Frontal cortex (tissue), 4 donors: ENCODE results near the gene MYO1A. TPM values are rescaled to one million over a fixed set of nuclear protein-coding genes. Genes with fewer than 3 reads are reported as not detected.
A peak's percentile ranks its signal among the peaks of the same experiment; 100 is the strongest.

Source experiments
- DNase-seq, 2 donors: peaks; one replicate each; pipeline ENCODE4 v3.0.0; 2012; ENCODE audit warnings: low spot score in 2 of 2
- FAIRE-seq: peaks from 2 replicates; lab custom pipeline; 2012; peaks lifted over from hg19 to GRCh38; lab: Jason Lieb, UNC
- total RNA-seq: library from RNA; depleted of rRNA; stranded (reverse); fragments of >200 nt; gene quantifications from one replicate; pipeline ENCODE4 v1.2.3, GENCODE V29; 2014
- donor health status: control.
- donor health status: control.
- donor health status: control.

Gene MYO1A
- not detected for total RNA-seq

- FAIRE-seq: no peak
Measured at GRCh38 chr12:57049890-57050289, at the start of gene MYO1A. Gene MYO1A, minus strand, starts transcription at chr12:57050129. Its CDS starts 1,806 bp downstream, at chr12:57048323.

GRCh38 chr12:57099047-57099714, 49.3 kb upstream of the MYO1A start:
- DNase-seq (no peak), FAIRE-seq (no peak)

More at GRCh38 chr12:57049890-57050289, at the start of gene MYO1A:
- no peak for DNase-seq

DNA sequence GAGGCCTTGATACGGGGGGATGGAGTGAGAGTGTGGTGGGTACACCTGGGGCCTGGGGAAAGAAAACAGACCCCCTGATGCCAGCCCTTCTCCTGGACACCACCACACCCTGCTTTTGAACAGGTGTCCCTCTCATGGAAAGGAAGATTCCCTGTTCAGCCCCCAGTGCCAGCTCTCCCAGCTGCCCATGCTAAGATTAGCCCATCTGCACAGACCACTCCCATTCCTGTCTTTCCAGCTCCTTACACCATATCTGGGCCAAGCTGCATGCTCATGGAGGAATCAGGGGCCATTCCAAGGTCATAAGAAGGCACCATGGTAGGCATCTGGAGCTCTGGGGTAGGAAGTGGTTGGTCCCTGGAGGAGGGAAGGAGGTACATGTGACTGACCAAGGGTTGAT, 48.6 kb upstream of the MYO1A start:
- DNase-seq: no peak
- FAIRE-seq: no peak

- no peak for DNase-seq
- FAIRE-seq: no peak
Measured at GRCh38 chr12:57097554-57097835, 47.6 kb upstream of the MYO1A start.

GRCh38 chr12:57096748-57097553, 47.0 kb upstream of the MYO1A start:
- no peak for DNase-seq
- FAIRE-seq: no peak

GRCh38 chr12:57096099-57096572, 46.2 kb upstream of the MYO1A start:
- peak in 1 of 2 donors; percentile 22 for DNase-seq
- no peak for FAIRE-seq

- DNase-seq: peak in 1 of 2 donors; percentile 11
- FAIRE-seq: no peak
Measured at GRCh38 chr12:57095440-57095839, 45.5 kb upstream of the MYO1A start.

- DNase-seq: peak in 1 of 2 donors; percentile 6
- FAIRE-seq: no peak
Measured at GRCh38 chr12:57094208-57095160, 44.6 kb upstream of the MYO1A start.

DNA sequence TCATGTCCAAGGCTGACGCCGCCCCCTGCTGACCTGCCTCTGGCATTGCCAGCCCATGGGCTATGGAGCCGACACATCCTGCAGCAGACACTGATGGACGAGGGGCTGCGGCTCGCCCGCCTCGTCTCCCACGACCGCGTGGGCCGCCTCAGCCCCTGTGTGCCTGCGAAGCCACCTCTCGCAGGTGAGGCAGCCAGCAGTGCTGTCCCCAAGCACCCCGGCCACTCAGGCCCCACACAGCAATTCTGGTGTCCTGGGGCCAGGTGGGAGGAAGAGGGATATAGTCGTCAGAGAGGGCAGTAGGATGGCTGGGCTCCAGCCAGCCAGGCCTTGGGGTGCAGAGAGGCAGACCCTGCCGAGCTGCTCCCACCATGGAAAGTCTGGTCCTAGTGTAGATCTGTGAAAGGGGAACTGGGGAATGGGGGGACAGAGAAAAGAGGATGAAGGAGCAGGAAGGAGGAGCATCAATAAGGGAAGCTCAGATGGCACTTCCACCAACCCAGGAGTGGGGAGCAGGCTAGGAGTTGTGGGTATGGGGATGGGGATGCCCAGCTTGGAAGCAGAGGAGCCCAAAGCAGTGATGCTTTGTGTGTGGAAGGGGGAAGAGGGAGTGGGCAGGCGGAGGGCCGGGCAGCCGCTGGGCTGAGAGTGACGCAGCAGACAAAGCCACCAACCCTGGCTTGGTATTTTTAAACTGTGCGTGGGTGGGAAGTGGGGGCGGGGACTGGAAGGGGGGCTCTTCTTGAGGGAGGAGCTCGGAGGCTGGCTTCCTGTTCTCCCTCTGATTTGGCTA, 43.7 kb upstream of the MYO1A start:
- peak in 1 of 2 donors; percentile 77 for DNase-seq
- no peak for FAIRE-seq

DNA sequence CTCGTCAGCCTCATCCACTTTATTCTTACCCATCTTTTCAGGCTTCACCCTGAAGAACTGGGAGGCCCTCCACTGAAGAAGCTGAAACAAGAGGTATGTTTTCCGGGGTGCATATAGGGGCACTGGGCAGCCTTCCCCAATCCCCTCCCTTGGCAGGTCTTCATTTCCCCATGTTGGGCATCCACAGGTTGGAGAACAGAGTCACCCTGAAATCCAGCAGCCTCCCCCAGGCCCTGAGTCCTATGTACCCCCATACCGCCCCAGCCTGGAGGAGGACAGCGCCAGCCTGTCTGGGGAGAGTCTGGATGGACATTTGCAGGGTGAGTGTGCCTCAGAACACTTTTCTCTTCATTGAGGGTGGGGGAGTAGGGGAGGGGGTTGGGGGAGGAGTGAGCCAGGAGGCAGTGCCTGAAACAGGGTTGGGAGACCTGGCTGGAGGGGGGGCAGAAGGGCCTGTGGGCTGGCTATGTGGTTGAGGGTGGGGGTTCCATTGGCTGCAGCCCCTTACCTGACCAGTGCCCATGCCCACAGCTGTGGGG, 43.0 kb upstream of the MYO1A start:
- DNase-seq: no peak
- no peak for FAIRE-seq

GRCh38 chr12:57092529-57092862, 42.6 kb upstream of the MYO1A start:
- DNase-seq (peak in 1 of 2 donors; percentile 7), FAIRE-seq (no peak)

DNA sequence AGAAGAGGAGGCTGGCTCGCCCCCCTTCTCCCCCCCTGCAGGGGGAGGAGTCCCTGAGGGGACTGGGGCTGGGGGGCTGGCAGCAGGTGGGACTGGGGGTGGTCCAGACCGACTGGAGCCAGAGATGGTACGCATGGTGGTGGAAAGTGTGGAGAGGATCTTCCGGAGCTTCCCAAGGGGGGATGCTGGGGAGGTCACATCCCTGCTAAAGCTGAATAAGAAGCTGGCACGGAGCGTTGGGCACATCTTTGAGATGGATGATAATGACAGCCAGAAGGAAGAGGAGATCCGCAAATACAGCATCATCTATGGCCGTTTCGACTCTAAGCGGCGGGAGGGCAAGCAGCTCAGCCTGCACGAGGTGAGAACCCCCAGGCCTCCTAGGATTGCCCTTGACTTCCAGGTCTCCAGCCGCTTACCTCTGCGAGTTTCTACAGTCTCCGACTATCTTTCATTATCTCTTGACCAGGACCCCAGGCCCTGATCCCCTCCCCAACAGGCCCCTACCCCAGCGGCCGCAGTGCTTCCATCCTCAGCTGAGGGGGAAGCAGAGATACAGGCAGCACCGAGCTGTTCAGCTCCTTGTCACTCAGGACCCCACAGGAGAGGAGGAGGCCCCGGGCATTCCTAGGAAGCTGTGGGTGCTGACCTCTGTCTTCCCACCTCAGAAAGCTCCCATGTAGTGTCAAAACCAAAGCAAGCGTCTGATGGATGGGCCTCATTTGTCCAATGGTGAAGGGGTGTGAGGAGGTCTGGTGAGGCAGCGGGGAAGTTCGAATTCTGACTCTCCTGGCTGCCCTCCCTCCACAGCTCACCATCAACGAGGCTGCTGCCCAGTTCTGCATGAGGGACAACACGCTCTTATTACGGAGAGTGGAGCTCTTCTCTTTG, 42.0 kb upstream of the MYO1A start:
- DNase-seq: peak in 1 of 2 donors; percentile 3
- no peak for FAIRE-seq

GRCh38 chr12:57090924-57091637, 41.2 kb upstream of the MYO1A start:
- peak; percentile 63 to 68 for DNase-seq
- no peak for FAIRE-seq

- FAIRE-seq (no peak), DNase-seq (peak; percentile 6 to 10)
Measured at GRCh38 chr12:57090490-57090889, 40.6 kb upstream of the MYO1A start.

DNA sequence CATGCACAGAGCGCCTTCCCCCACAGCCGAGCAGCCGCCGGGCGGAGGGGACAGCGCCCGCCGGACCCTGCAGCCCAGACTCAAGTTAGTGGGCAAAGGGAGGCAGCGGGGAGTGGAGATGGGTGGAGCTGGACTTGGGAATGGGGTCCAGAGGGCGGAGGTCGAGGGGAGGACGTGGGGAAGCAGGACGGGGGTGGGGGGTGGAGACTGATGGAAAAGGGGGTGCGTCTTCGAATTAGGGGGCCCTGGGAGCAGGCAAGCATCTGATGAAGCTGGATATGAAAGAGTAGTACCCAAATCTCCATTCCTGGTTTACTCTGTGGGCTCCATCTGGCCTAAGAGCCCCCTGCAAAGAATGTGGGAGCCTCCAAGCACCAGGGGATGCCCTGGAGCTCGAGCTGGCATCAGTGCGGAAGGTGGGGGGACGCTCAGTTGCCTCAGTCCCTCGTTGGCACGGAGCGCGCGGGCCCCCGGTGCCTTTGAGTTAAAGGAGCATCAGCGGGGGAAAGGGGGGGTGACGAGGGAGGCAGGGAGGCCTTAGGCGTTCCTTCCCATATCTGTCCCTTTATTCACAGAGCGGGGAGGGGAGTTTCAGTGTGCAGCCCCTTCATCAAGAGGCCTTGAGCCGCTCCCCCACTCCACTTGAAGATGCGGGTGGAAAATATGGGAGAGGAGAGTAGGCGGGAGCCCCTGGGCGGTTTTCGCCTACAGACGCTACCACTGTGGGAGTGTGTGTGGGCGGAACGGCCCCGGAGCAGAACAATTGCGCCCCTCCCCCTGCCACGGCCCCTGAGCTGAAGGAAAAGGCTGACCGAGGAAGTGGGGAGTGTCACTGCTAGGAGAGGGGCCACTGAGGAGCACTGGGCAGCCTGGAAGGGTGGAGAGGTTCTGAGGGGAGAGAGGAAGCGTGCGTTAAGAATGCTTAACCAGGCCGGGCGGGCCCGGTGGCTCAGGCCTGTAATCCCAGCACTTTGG, 39.6 kb upstream of the MYO1A start:
- FAIRE-seq (no peak), DNase-seq (peak; percentile 48 to 50)
